IMR-90 (cell line): ENCODE data around the gene SLC23A1. TPM values are rescaled to one million over a fixed set of nuclear protein-coding genes. Genes with fewer than 3 reads are reported as not detected.

Source experiments
- ATAC-seq: fragments of 200-7000 bp; cut with Tn5 transposase; 2 replicates; pipeline ENCODE4 v1.9.1; 2020; ENCODE audit warnings: low read depth, mild to moderate bottlenecking, moderate library complexity
- BruUV-seq: library from RNA; stranded (reverse); fragments of 400-500 nt; replicated peaks from 2 replicates; lab custom pipeline; 2021; lab: Mats Ljungman, UMichigan
- CTCF ChIA-PET: fragments of 300-600 bp; formaldehyde crosslinking; extraction: SDS; loops from one replicate; lab custom pipeline; 2021; ENCODE audit warnings: antibody characterized with exemption; lab: Yijun Ruan, JAX
- POLR2A ChIA-PET: fragments of 300-600 bp; sonication (Branson Sonifier 250); formaldehyde crosslinking; loops from one replicate; lab custom pipeline; 2022; ENCODE audit warnings: antibody characterized with exemption; ENCODE audit not compliant: unreplicated experiment; lab: Charles Lee
- DNase-seq: peaks from one replicate; pipeline ENCODE4 v3.0.0; 2013
- H2AFZ ChIP-seq: replicated peaks from 2 replicates; pipeline ENCODE3; 2013; ENCODE audit warnings: low read length, mild to moderate bottlenecking; ENCODE audit not compliant: poor library complexity
- H2AK5ac ChIP-seq: 2 replicates; pipeline ENCODE4 v1.6.1; 2013; ENCODE audit warnings: low read depth, low read length, inconsistent platforms
- H2AK9ac ChIP-seq: replicated peaks from 2 replicates; pipeline ENCODE3; 2013; ENCODE audit warnings: mild to moderate bottlenecking, low read depth, low read length, moderate library complexity; ENCODE audit not compliant: poor library complexity
- H2BK120ac ChIP-seq: 2 replicates; pipeline ENCODE4 v1.6.1; 2013; ENCODE audit warnings: low read depth, low read length, inconsistent platforms
- H2BK15ac ChIP-seq: 3 replicates; pipeline ENCODE4 v1.6.1; 2013; ENCODE audit warnings: low read depth, low read length, inconsistent platforms
- H2BK20ac ChIP-seq: 2 replicates; pipeline ENCODE4 v1.6.1; 2013; ENCODE audit warnings: low read depth, mild to moderate bottlenecking, inconsistent platforms, low read length, moderate library complexity
- H2BK5ac ChIP-seq: 2 replicates; pipeline ENCODE4 v1.6.1; 2013; ENCODE audit warnings: mild to moderate bottlenecking, low read depth, low read length, inconsistent platforms; ENCODE audit not compliant: poor library complexity, severe bottlenecking
- H3K14ac ChIP-seq: replicated peaks from 2 replicates; pipeline ENCODE4 v1.6.1; 2013; ENCODE audit warnings: low read depth, low read length, inconsistent platforms
- H3K18ac ChIP-seq: 2 replicates; pipeline ENCODE4 v1.6.1; 2013; ENCODE audit warnings: low read depth, low read length, control low read depth
- H3K23ac ChIP-seq: 2 replicates; pipeline ENCODE4 v1.6.1; 2013; ENCODE audit warnings: low read depth, low read length, inconsistent platforms
- H3K27ac ChIP-seq: 2 replicates; pipeline ENCODE4 v1.5.1; 2013; ENCODE audit warnings: mild to moderate bottlenecking, control low read depth, low read length; ENCODE audit not compliant: insufficient read depth
- H3K27me3 ChIP-seq: 2 replicates; pipeline ENCODE4 v1.6.1; 2013; ENCODE audit warnings: low read length; ENCODE audit not compliant: control insufficient read depth, insufficient read depth
- H3K36me3 ChIP-seq: 2 replicates; pipeline ENCODE4 v1.6.1; 2013; ENCODE audit warnings: low read length, mixed read lengths; ENCODE audit not compliant: control insufficient read depth, insufficient read depth
- H3K4ac ChIP-seq: 2 replicates; pipeline ENCODE4 v1.6.1; 2013; ENCODE audit warnings: low read depth, low read length, inconsistent platforms
- H3K4me1 ChIP-seq: 2 replicates; pipeline ENCODE4 v1.6.1; 2013; ENCODE audit warnings: low read length, mixed read lengths; ENCODE audit not compliant: control insufficient read depth, insufficient read depth
- H3K4me2 ChIP-seq: 2 replicates; pipeline ENCODE4 v1.6.1; 2013; ENCODE audit warnings: low read depth, mild to moderate bottlenecking, control low read depth, low read length, moderate library complexity
- H3K4me3 ChIP-seq: 2 replicates; pipeline ENCODE4 v1.5.1; 2013; ENCODE audit warnings: low read depth, mild to moderate bottlenecking, control low read depth, low read length, moderate library complexity; ENCODE audit not compliant: insufficient read depth
- H3K56ac ChIP-seq: 2 replicates; pipeline ENCODE4 v1.6.1; 2013; ENCODE audit warnings: low read length, inconsistent platforms; ENCODE audit not compliant: insufficient read depth; ENCODE audit errors: extremely low read depth
- H3K79me1 ChIP-seq, 2 experiments: 2 replicates each; pipeline ENCODE4 v1.6.1; 2013; ENCODE audit warnings: low read length in 2 of 2, inconsistent platforms in 1 of 2, low read depth in 1 of 2
- H3K9ac ChIP-seq: 2 replicates; pipeline ENCODE4 v1.6.1; 2013; ENCODE audit warnings: low read depth, low read length, control low read depth
- H3K9me1 ChIP-seq: 2 replicates; pipeline ENCODE4 v1.6.1; 2013; ENCODE audit warnings: low read length, inconsistent platforms; ENCODE audit not compliant: insufficient read depth
- H3K9me3 ChIP-seq: 2 replicates; pipeline ENCODE4 v1.6.1; 2013; ENCODE audit warnings: low read length; ENCODE audit not compliant: control insufficient read depth, insufficient read depth
- H4K20me1 ChIP-seq: 2 replicates; pipeline ENCODE4 v1.6.1; 2013; ENCODE audit warnings: low read length, inconsistent platforms; ENCODE audit not compliant: insufficient read depth
- H4K5ac ChIP-seq: 2 replicates; pipeline ENCODE4 v1.6.1; 2013; ENCODE audit warnings: mild to moderate bottlenecking, low read depth, low read length, control low read depth
- H4K8ac ChIP-seq, 2 experiments: 2 replicates each; pipeline ENCODE4 v1.6.1; 2013; ENCODE audit warnings: low read depth in 2 of 2, low read length in 2 of 2, control low read depth in 1 of 2, inconsistent platforms in 1 of 2
- H4K91ac ChIP-seq: 2 replicates; pipeline ENCODE4 v1.6.1; 2013; ENCODE audit warnings: low read depth, low read length, inconsistent platforms; ENCODE audit not compliant: insufficient read depth
- BHLHE40 ChIP-seq: fragments of 150-350 bp; IDR thresholded peaks from 2 replicates; pipeline ENCODE4 v1.6.1; 2016; ENCODE audit warnings: mild to moderate bottlenecking, low read depth, low read length
- CEBPB ChIP-seq: IDR thresholded peaks from 2 replicates; pipeline ENCODE4 v1.6.1; 2012; ENCODE audit warnings: low read depth, low read length, improper control_type of control experiment
- CHD1 ChIP-seq: IDR thresholded peaks from 2 replicates; pipeline ENCODE4 v1.6.1; 2012; ENCODE audit warnings: low read depth, low read length, improper control_type of control experiment
- ELK1 ChIP-seq: fragments of 150-350 bp; IDR thresholded peaks from 2 replicates; pipeline ENCODE4 v1.6.1; 2016; ENCODE audit warnings: low read depth, mild to moderate bottlenecking, low read length, moderate library complexity, borderline replicate concordance
- FOS ChIP-seq: fragments of 150-350 bp; IDR thresholded peaks from 2 replicates; pipeline ENCODE4 v1.6.1; 2016; ENCODE audit warnings: low read depth, low read length
- MAFK ChIP-seq: IDR thresholded peaks from 2 replicates; pipeline ENCODE4 v1.6.1; 2012; ENCODE audit warnings: low read depth, low read length, improper control_type of control experiment
- MAZ ChIP-seq: IDR thresholded peaks from 2 replicates; pipeline ENCODE4 v1.6.1; 2012; ENCODE audit warnings: low read depth, mild to moderate bottlenecking, low read length, improper control_type of control experiment, moderate library complexity, borderline replicate concordance
- MXI1 ChIP-seq: IDR thresholded peaks from 2 replicates; pipeline ENCODE4 v1.6.1; 2012; ENCODE audit warnings: low read depth, mild to moderate bottlenecking, low read length, moderate library complexity, borderline replicate concordance
- NFE2L2 ChIP-seq: fragments of 150-350 bp; IDR thresholded peaks from 2 replicates; pipeline ENCODE4 v1.6.1; 2016; ENCODE audit warnings: low read depth, mild to moderate bottlenecking, low read length
- POLR2A ChIP-seq: IDR thresholded peaks from 2 replicates; pipeline ENCODE4 v1.6.1; 2012; ENCODE audit warnings: mild to moderate bottlenecking, low read depth, low read length
- RAD21 ChIP-seq: IDR thresholded peaks from 2 replicates; pipeline ENCODE4 v1.6.1; 2012; ENCODE audit warnings: low read length, improper control_type of control experiment
- RCOR1 ChIP-seq: IDR thresholded peaks from 2 replicates; pipeline ENCODE4 v1.6.1; 2012; ENCODE audit warnings: mild to moderate bottlenecking, low read length, improper control_type of control experiment; ENCODE audit not compliant: insufficient replicate concordance
- RFX5 ChIP-seq: IDR thresholded peaks from 2 replicates; pipeline ENCODE4 v1.8.0; 2012; ENCODE audit warnings: low read depth, mild to moderate bottlenecking, low read length, moderate library complexity
- SMC3 ChIP-seq: fragments of 150-350 bp; IDR thresholded peaks from 2 replicates; pipeline ENCODE4 v1.6.1; 2016; ENCODE audit warnings: low read depth, mild to moderate bottlenecking, antibody characterized with exemption, low read length, moderate library complexity
- USF2 ChIP-seq: fragments of 150-350 bp; IDR thresholded peaks from 2 replicates; pipeline ENCODE4 v1.6.1; 2017; ENCODE audit warnings: mild to moderate bottlenecking, antibody characterized with exemption, low read length, low read depth
- dilution Hi-C: fragments of 300-500 bp; cut with HindIII; formaldehyde crosslinking; loops from one replicate; pipeline ENCODE4 v1.14.3; 2018; ENCODE audit warnings: low sequenced_read_pairs; ENCODE audit not compliant: unreplicated experiment
- in situ Hi-C: fragments of 300-500 bp; cut with MboI; formaldehyde crosslinking; loops from 3 replicates; pipeline ENCODE4 v1.14.3; 2019; ENCODE audit warnings: low sequenced_read_pairs, inconsistent platforms, mixed read lengths
- intact Hi-C: fragments of 100-400 bp; cut with micrococcal nuclease; formaldehyde crosslinking; loops from 2 replicates; pipeline ENCODE4 v1.10.0; 2022
- polyA plus RNA-seq, 3 experiments: library from polyadenylated mRNA; depleted of rRNA; stranded (reverse); fragments of >200 nt; gene quantifications; 2 replicates each; pipeline ENCODE4 v1.2.3, GENCODE V29; 2012; ENCODE audit warnings: low replicate concordance in 1 of 3
- total RNA-seq: library from RNA; depleted of rRNA; stranded (reverse); fragments of >200 nt; gene quantifications from 2 replicates; pipeline ENCODE4 v1.2.3, GENCODE V29; 2012
- TF ChIP-seq, protein P1 (sequence below): conservative IDR thresholded peaks from 2 replicates; pipeline ENCODE4 v1.5.1; 2012; ENCODE audit warnings: mild to moderate bottlenecking, low read depth, low read length, improper control_type of control experiment

Gene SLC23A1
- total and polyA plus RNA-seq, 2 of the 4 experiments (the other 2 are of a cell fraction) = not detected

GRCh38 chr5:139358064-139358463, 25.0 kb downstream of the SLC23A1 start:
- in situ Hi-C loops (no loop called here), intact Hi-C loops (no loop called here), dilution Hi-C loops (no loop called here)
- no peak overlapping the region for H2AFZ ChIP-seq
- no peak overlapping the region for H3K23ac ChIP-seq
- DNase-seq = no peak
- TF ChIP-seq RCOR1 = no peak
- no peak for TF ChIP-seq MXI1
- no peak for TF ChIP-seq USF2
- no peak for TF ChIP-seq CHD1
- TF ChIP-seq POLR2A = no peak
- TF ChIP-seq RFX5 = no peak
- no peak for TF ChIP-seq FOS
- TF ChIP-seq, protein P1, sequence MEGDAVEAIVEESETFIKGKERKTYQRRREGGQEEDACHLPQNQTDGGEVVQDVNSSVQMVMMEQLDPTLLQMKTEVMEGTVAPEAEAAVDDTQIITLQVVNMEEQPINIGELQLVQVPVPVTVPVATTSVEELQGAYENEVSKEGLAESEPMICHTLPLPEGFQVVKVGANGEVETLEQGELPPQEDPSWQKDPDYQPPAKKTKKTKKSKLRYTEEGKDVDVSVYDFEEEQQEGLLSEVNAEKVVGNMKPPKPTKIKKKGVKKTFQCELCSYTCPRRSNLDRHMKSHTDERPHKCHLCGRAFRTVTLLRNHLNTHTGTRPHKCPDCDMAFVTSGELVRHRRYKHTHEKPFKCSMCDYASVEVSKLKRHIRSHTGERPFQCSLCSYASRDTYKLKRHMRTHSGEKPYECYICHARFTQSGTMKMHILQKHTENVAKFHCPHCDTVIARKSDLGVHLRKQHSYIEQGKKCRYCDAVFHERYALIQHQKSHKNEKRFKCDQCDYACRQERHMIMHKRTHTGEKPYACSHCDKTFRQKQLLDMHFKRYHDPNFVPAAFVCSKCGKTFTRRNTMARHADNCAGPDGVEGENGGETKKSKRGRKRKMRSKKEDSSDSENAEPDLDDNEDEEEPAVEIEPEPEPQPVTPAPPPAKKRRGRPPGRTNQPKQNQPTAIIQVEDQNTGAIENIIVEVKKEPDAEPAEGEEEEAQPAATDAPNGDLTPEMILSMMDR = no peak
- no peak for TF ChIP-seq BHLHE40
- no peak for TF ChIP-seq MAFK
- TF ChIP-seq ELK1 = no peak
- no peak for TF ChIP-seq SMC3
- TF ChIP-seq MAZ = no peak
- TF ChIP-seq RAD21 = no peak
- no peak for TF ChIP-seq NFE2L2
- no peak for TF ChIP-seq CEBPB
- H2BK120ac ChIP-seq = no peak overlapping the region
- ChIA-PET CTCF (no interaction called here), POLR2A (no interaction called here)
- no peak overlapping the region for H2AK9ac ChIP-seq
- H4K5ac ChIP-seq = no peak overlapping the region
- ATAC-seq = no peak
- H2BK20ac ChIP-seq = no peak overlapping the region
- no peak overlapping the region for H3K4me3 ChIP-seq
- peaks cover 3 to 69% of the 10 kb centered on the region in 2 experiments; a peak in 3 of 4 replicates for H3K79me1 ChIP-seq
- no peak overlapping the region for H4K8ac ChIP-seq
- H3K14ac ChIP-seq = no peak overlapping the region
- no peaks in the 10 kb centered on the region for H3K9me3 ChIP-seq
- no peak overlapping the region for H4K91ac ChIP-seq
- no peak overlapping the region for H2BK15ac ChIP-seq
- no peak overlapping the region for H3K4ac ChIP-seq
- no TSS peak for BruUV-seq
- peaks cover 1% of the 10 kb centered on the region; the same call in 1 of the 2 replicates for H3K36me3 ChIP-seq
- no peak overlapping the region for H3K9ac ChIP-seq
- H2AK5ac ChIP-seq = no peak overlapping the region
- no peaks in the 10 kb centered on the region for H3K27me3 ChIP-seq
- H3K4me2 ChIP-seq = no peak overlapping the region
- peaks cover 5% of the 10 kb centered on the region; the same call in 1 of the 2 replicates for H3K9me1 ChIP-seq
- H3K56ac ChIP-seq = no peak overlapping the region
- peaks cover 2% of the 10 kb centered on the region; the same call in 1 of the 2 replicates for H3K4me1 ChIP-seq
- H3K18ac ChIP-seq = no peak overlapping the region
- H2BK5ac ChIP-seq = no peak overlapping the region
- no peak overlapping the region for H3K27ac ChIP-seq
- peaks cover 83% of the 10 kb centered on the region for H4K20me1 ChIP-seq
